GM13976 (cell line): ENCODE data around the gene VKORC1.

Experiments used
- DNase-seq: peaks from one replicate; pipeline ENCODE4 v3.0.0; 2012; ENCODE audit warnings: low spot score
- in situ Hi-C: fragments of 300-500 bp; cut with MboI; formaldehyde crosslinking; loops from one replicate; pipeline ENCODE4 v1.12.0; 2022; ENCODE audit warnings: low sequenced_read_pairs, mixed read lengths, inconsistent platforms; ENCODE audit not compliant: unreplicated experiment
- TF ChIP-seq, protein P1 (sequence below): IDR thresholded peaks from 2 replicates; pipeline ENCODE4 v1.5.1; 2012; ENCODE audit warnings: borderline replicate concordance, mild to moderate bottlenecking; ENCODE audit not compliant: insufficient read depth; ENCODE audit errors: extremely low read depth, missing control alignments, control extremely low read depth

VKORC1 gene

DNA sequence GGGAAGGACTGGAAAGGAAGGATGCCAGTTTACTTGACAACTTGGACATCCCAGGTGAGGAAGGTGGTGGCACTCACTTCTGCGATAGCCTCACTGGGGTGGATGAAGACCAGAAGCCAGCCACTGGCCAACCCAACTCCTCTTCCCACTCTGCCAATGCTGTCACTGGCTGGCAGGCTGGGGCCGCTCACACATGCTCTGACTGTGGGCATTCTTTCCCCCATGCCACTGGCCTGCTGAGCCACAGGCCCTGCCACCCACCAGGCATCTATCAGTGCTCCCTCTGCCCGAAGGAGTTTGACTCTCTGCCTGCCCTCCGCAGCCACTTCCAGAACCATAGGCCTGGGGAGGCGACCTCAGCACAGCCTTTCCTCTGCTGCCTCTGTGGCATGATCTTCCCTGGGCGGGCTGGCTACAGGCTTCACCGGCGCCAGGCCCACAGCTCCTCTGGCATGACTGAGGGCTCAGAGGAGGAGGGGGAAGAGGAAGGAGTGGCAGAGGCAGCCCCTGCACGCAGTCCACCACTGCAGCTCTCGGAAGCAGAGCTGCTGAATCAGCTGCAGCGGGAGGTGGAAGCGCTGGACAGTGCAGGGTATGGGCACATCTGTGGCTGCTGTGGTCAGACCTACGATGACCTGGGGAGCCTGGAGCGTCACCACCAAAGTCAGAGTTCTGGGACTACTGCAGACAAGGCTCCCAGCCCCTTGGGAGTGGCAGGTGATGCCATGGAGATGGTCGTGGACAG, 15.8 kb downstream of the VKORC1 start:
- in situ Hi-C loops = no loop called here
- TF ChIP-seq, protein P1, sequence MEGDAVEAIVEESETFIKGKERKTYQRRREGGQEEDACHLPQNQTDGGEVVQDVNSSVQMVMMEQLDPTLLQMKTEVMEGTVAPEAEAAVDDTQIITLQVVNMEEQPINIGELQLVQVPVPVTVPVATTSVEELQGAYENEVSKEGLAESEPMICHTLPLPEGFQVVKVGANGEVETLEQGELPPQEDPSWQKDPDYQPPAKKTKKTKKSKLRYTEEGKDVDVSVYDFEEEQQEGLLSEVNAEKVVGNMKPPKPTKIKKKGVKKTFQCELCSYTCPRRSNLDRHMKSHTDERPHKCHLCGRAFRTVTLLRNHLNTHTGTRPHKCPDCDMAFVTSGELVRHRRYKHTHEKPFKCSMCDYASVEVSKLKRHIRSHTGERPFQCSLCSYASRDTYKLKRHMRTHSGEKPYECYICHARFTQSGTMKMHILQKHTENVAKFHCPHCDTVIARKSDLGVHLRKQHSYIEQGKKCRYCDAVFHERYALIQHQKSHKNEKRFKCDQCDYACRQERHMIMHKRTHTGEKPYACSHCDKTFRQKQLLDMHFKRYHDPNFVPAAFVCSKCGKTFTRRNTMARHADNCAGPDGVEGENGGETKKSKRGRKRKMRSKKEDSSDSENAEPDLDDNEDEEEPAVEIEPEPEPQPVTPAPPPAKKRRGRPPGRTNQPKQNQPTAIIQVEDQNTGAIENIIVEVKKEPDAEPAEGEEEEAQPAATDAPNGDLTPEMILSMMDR = no peak
- no peak for DNase-seq

- in situ Hi-C loops = no loop called here
- DNase-seq = no peak
- TF ChIP-seq, protein P1 = no peak
Observed at GRCh38 chr16:31077592-31078396, 16.8 kb downstream of the VKORC1 start.

DNA sequence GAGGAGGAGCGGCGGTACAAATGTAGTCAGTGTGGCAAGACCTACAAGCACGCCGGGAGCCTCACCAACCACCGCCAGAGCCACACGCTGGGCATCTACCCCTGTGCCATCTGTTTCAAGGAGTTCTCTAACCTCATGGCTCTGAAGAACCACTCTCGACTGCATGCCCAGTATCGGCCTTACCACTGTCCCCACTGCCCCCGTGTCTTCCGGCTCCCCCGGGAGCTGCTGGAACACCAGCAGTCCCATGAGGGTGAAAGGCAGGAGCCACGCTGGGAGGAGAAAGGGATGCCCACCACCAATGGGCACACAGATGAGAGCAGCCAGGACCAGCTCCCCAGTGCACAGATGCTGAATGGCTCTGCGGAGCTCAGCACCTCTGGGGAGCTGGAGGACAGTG, 17.6 kb downstream of the VKORC1 start:
- in situ Hi-C loops = no loop called here
- DNase-seq = no peak
- TF ChIP-seq, protein P1 = no peak

GRCh38 chr16:31076319-31076718, 18.3 kb downstream of the VKORC1 start:
- TF ChIP-seq, protein P1 = no peak
- DNase-seq = no peak
- in situ Hi-C loops = no loop called here

DNA sequence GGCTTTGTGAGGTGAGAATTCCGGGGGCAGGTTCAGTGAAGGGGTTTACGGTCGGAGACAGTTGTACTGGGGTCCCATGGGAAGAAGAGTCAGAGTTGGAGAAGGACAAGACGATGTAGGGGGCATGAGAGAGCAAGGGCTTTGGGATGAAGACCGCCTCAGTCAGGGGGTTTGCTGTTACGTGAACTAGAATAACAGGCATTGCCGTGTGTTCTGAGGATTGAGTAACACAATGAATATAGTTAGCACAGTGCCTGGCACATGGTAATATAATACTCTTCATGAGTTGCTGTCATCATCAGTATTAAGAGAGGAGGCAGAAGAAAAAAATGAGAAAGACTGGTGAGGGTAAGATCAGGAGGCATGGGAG, 19.8 kb downstream of the VKORC1 start:
- in situ Hi-C loops = no loop called here

DNA sequence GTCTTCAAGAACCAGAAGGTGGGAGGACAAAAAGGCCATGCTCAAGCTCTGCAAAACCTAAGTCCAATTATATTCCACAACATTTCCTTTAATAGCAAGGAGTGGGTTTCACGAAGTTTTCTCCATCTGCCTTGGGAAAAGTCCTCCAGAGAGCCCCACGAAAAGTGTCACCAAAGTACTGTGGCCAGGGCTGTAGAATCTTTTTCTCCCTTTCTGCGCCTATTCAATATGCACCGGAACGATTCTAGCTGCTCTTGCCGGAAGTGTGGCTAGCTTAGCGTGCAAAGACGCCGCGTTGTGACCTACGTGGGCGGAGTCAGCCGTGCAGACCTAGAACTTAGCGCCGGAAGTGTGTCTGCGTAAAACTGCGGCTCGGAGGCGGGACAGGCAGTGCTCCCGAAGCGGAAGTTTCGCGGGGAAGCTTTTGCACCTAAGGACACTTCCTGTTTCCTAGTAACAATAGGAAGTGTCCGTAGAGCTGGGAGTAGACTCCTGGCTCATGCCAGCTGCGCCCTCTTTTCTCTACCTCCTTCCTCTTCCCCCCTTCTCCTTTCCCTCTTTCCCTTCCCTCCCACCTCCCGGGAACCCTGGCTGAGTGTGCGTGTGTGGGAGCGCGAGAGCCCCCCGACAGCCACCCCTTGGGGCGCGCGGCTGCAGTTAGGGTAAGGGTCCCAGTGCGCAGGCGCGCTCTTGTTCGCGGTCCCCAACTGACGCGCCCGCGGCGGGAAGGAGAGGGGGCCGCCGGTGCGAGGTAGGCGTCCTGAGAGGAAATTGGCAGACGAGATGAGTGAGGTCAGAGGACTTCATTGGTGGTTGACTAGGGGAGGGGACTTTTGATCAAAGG, 20.4 kb downstream of the VKORC1 start, which contains the start of the genes ZNF646 and ZNF668:
TSS of gene ZNF646 (plus strand) at position 453 of the 844 bp plus-strand sequence. CDS start 1,903 bp downstream, outside the sequence.
TSS of gene ZNF668 (minus strand) at position 271 of the 844 bp plus-strand sequence. CDS start 9,781 bp downstream, outside the sequence.
- DNase-seq = peak; percentile 95
- TF ChIP-seq, protein P1 = no peak
- in situ Hi-C loops = no loop called here

More for the DNA sequence above, 19.8 kb downstream of the VKORC1 start:
- DNase-seq = no peak
- TF ChIP-seq, protein P1 = no peak
